Stimulated activated CD4-positive, alpha-beta T cell treated with anti-CD3 and anti-CD28 coated beads, Interleukin-1b, Interleukin-23, amount 100 ng/mL, for 1 hour (primary cell): ENCODE results near the gene AUH.

ENCODE experiments used
- DNase-seq, 2 donors: peaks; one replicate each; pipeline ENCODE4 v3.0.0-alpha.2; 2020; ENCODE audit warnings: low read depth in 2 of 2

Gene AUH

GRCh38 chr9:91297306-91297705, 64.4 kb downstream of the AUH start:
- DNase-seq: no peak

GRCh38 chr9:91296354-91296753, 65.4 kb downstream of the AUH start:
- no peak for DNase-seq

- DNase-seq: no peak
Observed at GRCh38 chr9:91295357-91295756, 66.4 kb downstream of the AUH start.

GRCh38 chr9:91291866-91292265, 69.9 kb downstream of the AUH start:
- DNase-seq: no peak

GRCh38 chr9:91289244-91289643, 72.5 kb downstream of the AUH start:
- DNase-seq: no peak

GRCh38 chr9:91285729-91286353, 75.9 kb downstream of the AUH start:
- no peak for DNase-seq

GRCh38 chr9:91282292-91282691, 79.4 kb downstream of the AUH start:
- no peak for DNase-seq

GRCh38 chr9:91279296-91280204, 82.2 kb downstream of the AUH start:
- DNase-seq: no peak

GRCh38 chr9:91276513-91276912, 85.2 kb downstream of the AUH start:
- no peak for DNase-seq

- DNase-seq: no peak
Observed at GRCh38 chr9:91275655-91276054, 86.1 kb downstream of the AUH start.

GRCh38 chr9:91274949-91275492, 86.7 kb downstream of the AUH start:
- no peak for DNase-seq

- DNase-seq: no peak
Observed at GRCh38 chr9:91273853-91274552, 87.7 kb downstream of the AUH start.

GRCh38 chr9:91271156-91271555, 90.6 kb downstream of the AUH start:
- DNase-seq: no peak

GRCh38 chr9:91269907-91270491, 91.7 kb downstream of the AUH start:
- DNase-seq: no peak

GRCh38 chr9:91266448-91266847, 95.3 kb downstream of the AUH start:
- no peak for DNase-seq

- DNase-seq: no peak
Observed at GRCh38 chr9:91265514-91265913, 96.2 kb downstream of the AUH start.

- DNase-seq: no peak
Observed at GRCh38 chr9:91261417-91261816, 100.3 kb downstream of the AUH start.

- no peak for DNase-seq
Observed at GRCh38 chr9:91259162-91259561, 102.6 kb downstream of the AUH start.

GRCh38 chr9:91258451-91258850, 103.3 kb downstream of the AUH start:
- no peak for DNase-seq

- DNase-seq: no peak
Observed at GRCh38 chr9:91256235-91256634, 105.5 kb downstream of the AUH start.

GRCh38 chr9:91255327-91255726, 106.4 kb downstream of the AUH start:
- DNase-seq: no peak

- DNase-seq: no peak
Observed at GRCh38 chr9:91253488-91253887, 108.2 kb downstream of the AUH start.
